ENCODE measurements around the gene GFY.
"Not testable (repeated sequence)": the region's sequence is repeated elsewhere in the genome, so short reads cannot be mapped to it uniquely, and the experiment has no call there.

Gene GFY

DNA sequence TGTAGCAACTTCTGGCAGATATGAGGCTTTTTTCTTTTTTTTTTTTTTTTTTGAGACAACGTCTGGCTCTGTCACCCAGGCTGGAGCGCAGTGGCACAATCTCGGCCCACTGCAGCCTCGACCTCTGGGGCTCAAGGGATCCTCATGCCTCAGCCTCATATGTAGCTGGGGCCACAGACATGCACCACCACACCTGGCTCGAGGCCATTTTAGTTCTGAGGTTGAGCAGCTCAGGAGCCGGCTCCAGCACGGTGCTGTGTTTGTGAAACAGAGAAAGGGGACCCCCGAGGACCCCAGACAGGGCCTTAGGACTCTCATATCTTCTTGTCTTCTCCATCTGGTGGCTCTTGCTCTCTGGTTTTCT lies 45.4 kb downstream of the GFY start:
- DNase-seq: no peak

DNA sequence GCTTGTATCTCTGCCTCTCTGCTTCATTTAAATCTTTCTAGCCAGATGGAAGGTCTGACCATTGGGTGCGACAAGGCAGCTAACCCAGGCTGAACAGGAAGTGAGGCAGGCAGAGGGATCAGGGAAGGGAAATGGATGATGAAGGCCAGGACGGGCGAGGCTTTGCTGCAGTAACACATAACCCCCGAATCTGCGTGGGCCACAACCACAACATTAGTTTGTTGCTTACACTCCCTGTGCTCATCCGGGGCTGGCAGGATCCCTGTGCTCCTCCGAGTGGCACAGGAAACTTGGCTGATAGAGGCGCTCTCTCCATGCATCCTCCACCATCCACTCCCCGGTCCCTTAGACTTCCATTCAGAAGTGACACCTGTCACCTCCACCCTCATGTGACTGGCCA lies 47.7 kb downstream of the GFY start:
- DNase-seq: no peak

DNA sequence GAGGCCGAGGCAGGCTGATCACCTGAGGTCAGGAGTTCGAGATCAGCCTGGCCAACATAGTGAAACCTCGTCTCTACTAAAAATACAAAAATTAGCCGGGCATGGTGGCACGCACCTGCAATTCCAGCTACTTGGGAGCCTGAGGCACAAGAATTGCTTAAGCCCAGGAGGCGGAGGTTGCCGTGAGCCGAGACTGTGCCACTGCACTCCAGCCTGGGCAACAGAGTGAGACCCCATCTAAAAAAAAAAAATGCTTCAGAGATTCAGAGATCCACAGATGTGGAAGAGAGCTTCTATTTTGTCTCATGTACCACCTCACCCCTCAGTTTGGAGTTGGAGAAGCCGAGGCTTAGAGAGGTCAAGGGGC lies 48.3 kb downstream of the GFY start:
- not testable (repeated sequence) for DNase-seq

DNA sequence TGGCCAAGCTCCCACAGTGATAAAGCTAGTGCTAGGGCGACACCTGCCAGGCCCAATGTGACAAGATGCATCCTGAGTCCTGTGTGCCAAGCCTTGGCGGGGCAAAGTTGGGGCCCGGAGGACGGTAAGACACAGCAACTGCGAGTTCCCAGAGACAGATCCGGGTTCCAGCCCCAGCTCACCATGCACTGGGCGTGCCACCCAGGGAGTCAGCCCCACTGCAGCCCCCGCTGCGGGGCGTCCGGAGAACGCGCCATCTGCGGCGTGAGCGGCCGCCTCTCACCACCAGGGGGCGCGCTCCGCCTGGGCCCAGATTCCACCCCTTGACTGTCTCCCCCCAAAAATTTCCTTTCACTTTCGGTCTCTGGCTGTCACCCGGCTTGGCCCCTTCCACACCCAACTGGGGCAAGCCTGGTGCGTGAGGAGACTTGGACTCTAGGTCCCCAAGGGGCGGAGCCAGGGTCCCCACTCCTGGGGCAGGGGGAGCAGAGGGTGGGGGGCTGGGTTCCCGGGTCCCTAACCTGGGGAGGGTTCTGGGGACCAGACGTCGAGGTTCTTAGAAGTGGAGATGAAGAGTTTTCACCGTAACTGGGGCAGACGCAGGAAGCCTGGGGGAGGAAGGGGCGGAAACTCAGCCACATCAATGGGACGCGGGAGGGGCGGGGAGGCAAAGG lies 48.8 kb downstream of the GFY start, which contains the start of gene FLT3LG:
Gene FLT3LG, plus strand, starts transcription at position 348 of the 674 bp plus-strand sequence. CDS start 425 bp downstream, outside the sequence.
- peak; percentile 86 for DNase-seq

DNA sequence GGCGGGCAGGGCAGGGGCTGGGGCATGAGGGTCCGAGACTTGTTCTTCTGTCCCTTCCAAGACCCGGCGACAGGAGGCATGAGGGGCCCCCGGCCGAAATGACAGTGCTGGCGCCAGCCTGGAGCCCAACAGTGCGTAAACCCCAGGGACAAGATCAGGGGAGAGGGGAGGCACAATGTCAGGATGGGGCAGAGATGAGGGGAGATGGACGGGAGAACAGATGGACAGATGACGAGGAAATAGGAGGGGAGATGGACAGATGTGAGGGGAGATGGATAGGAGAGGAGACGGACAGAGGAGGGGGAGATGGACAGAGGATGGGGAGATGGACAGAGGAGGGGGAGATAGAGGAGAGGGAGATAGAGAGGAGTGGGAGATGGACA lies 49.3 kb downstream of the GFY start:
- peak; percentile 21 for DNase-seq

- no peak for DNase-seq
Measured at GRCh38 chr19:49475191-49475917, 50.2 kb downstream of the GFY start.

DNA sequence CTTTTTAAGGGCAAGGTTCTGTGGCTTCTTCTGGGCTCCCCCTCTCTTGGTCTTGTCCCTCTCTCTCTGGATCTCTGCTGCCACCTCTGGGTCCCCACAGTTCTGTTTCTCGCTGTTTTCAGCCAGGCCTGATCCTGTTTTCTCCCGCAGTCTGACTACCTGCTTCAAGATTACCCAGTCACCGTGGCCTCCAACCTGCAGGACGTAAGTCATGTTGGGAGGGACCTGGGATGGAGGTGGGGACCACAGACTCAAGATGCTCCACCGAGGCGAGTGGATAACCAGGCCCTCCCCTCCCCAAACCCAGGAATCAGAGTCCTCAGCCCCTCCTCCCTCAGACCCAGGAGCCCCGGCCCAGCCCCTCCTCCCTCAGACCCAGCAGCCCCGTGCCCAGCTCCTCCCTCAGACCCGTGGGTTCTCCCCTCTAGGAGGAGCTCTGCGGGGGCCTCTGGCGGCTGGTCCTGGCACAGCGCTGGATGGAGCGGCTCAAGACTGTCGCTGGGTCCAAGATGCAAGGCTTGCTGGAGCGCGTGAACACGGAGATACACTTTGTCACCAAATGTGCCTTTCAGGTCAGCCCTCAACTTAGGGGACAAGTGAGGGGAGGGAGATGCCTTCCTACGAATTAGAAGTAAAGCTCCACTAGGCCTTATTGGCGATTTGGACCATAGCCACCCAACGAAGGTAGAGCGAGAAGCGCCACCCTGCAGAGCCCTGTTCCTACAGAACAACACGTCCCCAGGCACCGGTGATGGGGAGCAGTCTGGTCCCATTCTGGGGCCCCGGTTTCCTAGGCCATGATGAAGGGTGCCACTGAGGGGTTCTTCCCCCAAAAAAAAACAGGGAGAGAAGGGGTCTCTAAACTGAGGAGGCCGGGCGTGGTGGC lies 51.0 kb downstream of the GFY start:
- DNase-seq: peak; percentile 71
